ENCODE results near the gene PLXNC1.

DNA sequence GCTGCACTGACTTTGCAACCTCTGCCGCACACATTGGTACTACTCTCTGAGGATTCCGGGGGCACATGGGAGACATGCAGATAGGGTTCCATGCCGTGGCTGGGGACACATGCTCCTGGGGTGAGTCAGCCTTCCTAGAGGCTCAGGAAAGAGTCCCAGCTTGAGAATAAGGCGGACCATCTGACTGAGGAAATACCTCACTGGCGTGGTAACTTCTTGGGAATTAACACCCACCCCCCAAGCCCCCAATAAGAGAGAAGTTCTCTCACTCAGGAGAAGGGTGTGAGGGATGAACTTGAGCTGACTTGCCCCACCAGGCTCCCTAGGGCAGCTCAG is 23.2 kb downstream of the PLXNC1 start:
- TF ChIP-seq EP300 (IDR thresholded peaks at IDR 0.05) (no peak), POLR2A (IDR thresholded peaks at IDR 0.05) (no peak), POLR2AphosphoS5 (IDR thresholded peaks at IDR 0.05) (no peak)
- TF ChIP-seq, protein P1, sequence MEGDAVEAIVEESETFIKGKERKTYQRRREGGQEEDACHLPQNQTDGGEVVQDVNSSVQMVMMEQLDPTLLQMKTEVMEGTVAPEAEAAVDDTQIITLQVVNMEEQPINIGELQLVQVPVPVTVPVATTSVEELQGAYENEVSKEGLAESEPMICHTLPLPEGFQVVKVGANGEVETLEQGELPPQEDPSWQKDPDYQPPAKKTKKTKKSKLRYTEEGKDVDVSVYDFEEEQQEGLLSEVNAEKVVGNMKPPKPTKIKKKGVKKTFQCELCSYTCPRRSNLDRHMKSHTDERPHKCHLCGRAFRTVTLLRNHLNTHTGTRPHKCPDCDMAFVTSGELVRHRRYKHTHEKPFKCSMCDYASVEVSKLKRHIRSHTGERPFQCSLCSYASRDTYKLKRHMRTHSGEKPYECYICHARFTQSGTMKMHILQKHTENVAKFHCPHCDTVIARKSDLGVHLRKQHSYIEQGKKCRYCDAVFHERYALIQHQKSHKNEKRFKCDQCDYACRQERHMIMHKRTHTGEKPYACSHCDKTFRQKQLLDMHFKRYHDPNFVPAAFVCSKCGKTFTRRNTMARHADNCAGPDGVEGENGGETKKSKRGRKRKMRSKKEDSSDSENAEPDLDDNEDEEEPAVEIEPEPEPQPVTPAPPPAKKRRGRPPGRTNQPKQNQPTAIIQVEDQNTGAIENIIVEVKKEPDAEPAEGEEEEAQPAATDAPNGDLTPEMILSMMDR (IDR thresholded peaks at IDR 0.05): no peak

All from upper lobe of left lung (tissue), 4 donors.